CD4-positive, alpha-beta memory T cell (primary cell): ENCODE results near the gene MRFAP1L1. TPM values are rescaled to one million over a fixed set of nuclear protein-coding genes. Genes with fewer than 3 reads are reported as not detected.
A peak's percentile ranks its signal among the peaks of the same experiment; 100 is the strongest.

Experiments used
- CTCF ChIA-PET: fragments of 350-600 bp; sonication (Branson Sonifier 250); formaldehyde crosslinking; loops from one replicate; lab custom pipeline; 2021; ENCODE audit warnings: inconsistent platforms; ENCODE audit not compliant: partially characterized antibody; lab: Charles Lee
- POLR2A ChIA-PET: fragments of 350-600 bp; sonication (Branson Sonifier 250); formaldehyde crosslinking; loops from one replicate; lab custom pipeline; 2021; ENCODE audit not compliant: partially characterized antibody; lab: Charles Lee
- DNase-seq, 5 donors: peaks; one replicate each; pipeline versions ENCODE4 v3.0.0 to v3.0.0-alpha.2; 2020 to 2022; ENCODE audit warnings: mixed read lengths in 1 of 5
- H3K27ac ChIP-seq: one replicate; pipeline ENCODE4 v1.7.0; 2013; ENCODE audit warnings: low read depth, low read length
- H3K27me3 ChIP-seq: 2 replicates; pipeline ENCODE4 v1.7.0; 2013; ENCODE audit warnings: mild to moderate bottlenecking, low read length, moderate library complexity; ENCODE audit not compliant: insufficient read depth
- H3K36me3 ChIP-seq: 2 replicates; pipeline ENCODE4 v1.7.0; 2013; ENCODE audit warnings: mild to moderate bottlenecking, low read length, moderate library complexity; ENCODE audit not compliant: insufficient read depth
- H3K4me1 ChIP-seq: 2 replicates; pipeline ENCODE4 v1.7.0; 2013; ENCODE audit warnings: mild to moderate bottlenecking, low read length, moderate library complexity; ENCODE audit not compliant: insufficient read depth
- H3K4me3 ChIP-seq, 2 donors: one replicate each; pipeline ENCODE4 v1.7.0; 2013; ENCODE audit warnings: low read length in 2 of 2, mild to moderate bottlenecking in 1 of 2
- H3K9me3 ChIP-seq, 2 donors: one replicate each; pipeline ENCODE4 v1.7.0; 2013; ENCODE audit warnings: low read length in 2 of 2, control low read depth in 1 of 2; ENCODE audit not compliant: control insufficient read depth in 1 of 2
- H3K27ac Mint-ChIP-seq, 7 donors: one replicate each; pipeline ENCODE4 v1.8.0; 2020 to 2021; ENCODE audit warnings: mixed read lengths in 7 of 7, mild to moderate bottlenecking in 6 of 7, inconsistent platforms in 3 of 7, moderate library complexity in 3 of 7
- H3K27me3 Mint-ChIP-seq, 2 donors: one replicate each; pipeline ENCODE4 v1.8.0; 2020 to 2021; ENCODE audit warnings: mixed read lengths in 2 of 2
- H3K36me3 Mint-ChIP-seq, 2 donors: one replicate each; pipeline ENCODE4 v1.8.0; 2020 to 2021; ENCODE audit warnings: mixed read lengths in 2 of 2, inconsistent platforms in 1 of 2, mild to moderate bottlenecking in 1 of 2
- H3K4me1 Mint-ChIP-seq, 4 donors: one replicate each; pipeline ENCODE4 v1.8.0; 2020 to 2021; ENCODE audit warnings: mixed read lengths in 4 of 4, mild to moderate bottlenecking in 1 of 4
- H3K4me3 Mint-ChIP-seq, 8 donors: one replicate each; pipeline ENCODE4 v1.8.0; 2020 to 2021; ENCODE audit warnings: mixed read lengths in 8 of 8, mild to moderate bottlenecking in 7 of 8, moderate library complexity in 6 of 8, inconsistent platforms in 3 of 8
- H3K9me3 Mint-ChIP-seq, 8 donors: one replicate each; pipeline ENCODE4 v1.8.0; 2020 to 2021; ENCODE audit warnings: mixed read lengths in 8 of 8, mild to moderate bottlenecking in 5 of 8, inconsistent platforms in 3 of 8, moderate library complexity in 1 of 8
- intact Hi-C: fragments of 100-400 bp; cut with micrococcal nuclease; formaldehyde crosslinking; loops from one replicate; pipeline ENCODE4 v1.15.1; 2023
- polyA plus RNA-seq, 2 donors: library from polyadenylated mRNA; unstranded; fragments of 300-500 nt; fragmentation: Illumina TruSeq; gene quantifications; one replicate each; pipeline ENCODE4 v1.2.3, GENCODE V29; 2021
- total RNA-seq, 2 experiments: library from RNA; stranded (reverse); gene quantifications; one replicate each; pipeline ENCODE4 v1.2.3, GENCODE V29; 2021

Gene MRFAP1L1
- total and polyA plus RNA-seq, 4 experiments from 2014 or later, result 127 to 147 (median 133) TPM

DNA sequence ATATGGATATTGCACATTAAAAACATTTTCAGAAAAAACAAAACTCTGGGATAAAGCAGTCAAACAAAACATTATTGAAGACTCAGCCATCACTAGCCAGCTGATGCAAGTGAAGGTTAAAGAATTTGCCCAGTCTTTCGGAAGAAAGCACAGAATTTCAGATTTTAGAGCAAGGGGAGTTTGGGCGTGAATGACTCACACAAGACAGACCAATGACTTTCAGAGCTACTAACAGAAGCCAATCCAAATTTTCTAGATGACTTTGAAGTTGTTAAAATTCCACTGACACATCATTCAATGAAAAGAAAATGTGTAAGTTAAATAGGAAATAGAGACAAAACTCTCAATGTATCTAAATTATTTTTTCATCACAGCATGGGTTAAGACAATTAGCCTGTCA is 4.0 kb downstream of the MRFAP1L1 start:
- no peaks in the 10 kb centered on the region for H3K9me3 Mint-ChIP-seq
- ChIA-PET POLR2A (interaction anchor here (3.4 to 34.5 kb wide), 4 partner anchors 11 to 65 kb away, joined by 11 to 1401 read pairs (median 353); partner anchors contain the start of genes BLOC1S4, MRFAP1 and S100P), CTCF (interaction anchor here (1.4 to 12.1 kb wide), 6 partner anchors 11 to 168 kb away, joined by 4 to 189 read pairs (median 6); partner anchors contain the start of gene BLOC1S4)
- peaks cover 50 to 67% of the 10 kb centered on the region in 2 donors for H3K36me3 Mint-ChIP-seq
- Histone ChIP-seq H3K27ac (no peak overlapping the region), H3K27me3 (no peaks in the 10 kb centered on the region), H3K4me1 (peaks cover 63% of the 10 kb centered on the region), H3K4me3 (no peak overlapping the region), H3K9me3 (no peaks in the 10 kb centered on the region), H3K36me3 (peaks cover 16% of the 10 kb centered on the region)
- no peaks in the 10 kb centered on the region for H3K27me3 Mint-ChIP-seq
- H3K4me1 Mint-ChIP-seq, result peaks cover 55 to 84% (median 69%) of the 10 kb centered on the region in 4 donors
- intact Hi-C loops, result no loop called here
- H3K27ac Mint-ChIP-seq, result peak overlapping the region in 6 of 7 donors; percentile 47 to 90 (median 65)
- H3K4me3 Mint-ChIP-seq, result peak overlapping the region in 5 of 8 donors; percentile 18 to 100 (median 58)
- no peak for DNase-seq

DNA sequence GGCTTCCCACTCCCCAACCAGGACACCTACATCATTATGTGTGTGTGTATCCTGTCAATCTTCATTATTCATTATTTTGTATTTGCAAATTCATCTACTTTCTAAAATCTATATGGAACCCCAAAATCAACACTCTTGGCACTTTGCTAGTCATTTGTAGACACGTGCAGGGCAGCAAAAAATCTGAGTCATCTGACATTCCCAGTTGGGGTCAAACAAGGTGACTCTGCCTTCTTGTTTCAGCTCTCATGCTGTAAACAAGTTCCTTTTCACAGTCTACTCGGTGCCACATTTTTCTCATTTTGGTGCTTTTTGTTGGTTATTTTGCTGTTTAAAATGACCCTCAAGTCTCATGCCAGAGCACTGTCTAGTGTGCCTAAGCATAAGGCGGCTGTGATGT is 5.9 kb downstream of the MRFAP1L1 start:
- H3K27me3 ChIP-seq, result no peaks in the 10 kb centered on the region
- Mint-ChIP-seq H3K9me3 (no peaks in the 10 kb centered on the region), H3K36me3 (peaks cover 55 to 56% of the 10 kb centered on the region in 2 donors), H3K4me3 (no peak overlapping the region), H3K4me1 (peaks cover 63 to 84% (median 72%) of the 10 kb centered on the region in 4 donors), H3K27me3 (no peaks in the 10 kb centered on the region), H3K27ac (peak overlapping the region; percentile 18 to 83 (median 52))
- no peak overlapping the region for H3K27ac ChIP-seq
- POLR2A ChIA-PET, result interaction anchor here (0.7 to 34.5 kb wide), 6 partner anchors 10 to 81 kb away, joined by 3 to 1401 read pairs (median 27); partner anchors contain the start of genes BLOC1S4, MRFAP1 and S100P
- peaks cover 73% of the 10 kb centered on the region for H3K4me1 ChIP-seq
- no peak for DNase-seq
- no peaks in the 10 kb centered on the region for H3K9me3 ChIP-seq
- no peak overlapping the region for H3K4me3 ChIP-seq
- CTCF ChIA-PET, result interaction anchor here (2.0 to 12.1 kb wide), 4 partner anchors 13 to 170 kb away, joined by 5 to 189 read pairs (median 8); partner anchors contain the start of gene BLOC1S4
- H3K36me3 ChIP-seq, result peaks cover 16% of the 10 kb centered on the region
- intact Hi-C loops, result no loop called here

DNA sequence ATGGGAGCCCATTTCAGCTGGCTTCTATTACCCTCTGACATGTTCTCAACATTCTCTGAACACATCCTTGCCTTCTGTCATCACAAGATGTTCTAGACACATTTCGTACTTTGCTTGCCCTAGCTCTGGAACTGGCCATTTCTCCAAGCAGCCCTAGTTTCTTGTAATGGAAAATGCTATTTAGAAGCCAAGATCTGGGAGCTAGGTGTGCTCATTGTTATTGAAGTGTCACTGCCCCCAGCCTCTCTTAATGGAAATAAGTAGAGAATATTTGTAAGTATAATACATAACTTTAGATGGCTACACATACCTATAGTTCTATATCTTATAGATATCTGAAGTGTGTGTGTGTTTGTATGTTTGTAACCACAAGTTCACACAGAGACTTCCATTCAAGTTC is 6.9 kb downstream of the MRFAP1L1 start:
- H3K36me3 Mint-ChIP-seq, result peaks cover 49 to 50% of the 10 kb centered on the region in 2 donors
- H3K4me3 ChIP-seq, result no peak overlapping the region
- H3K9me3 Mint-ChIP-seq, result no peaks in the 10 kb centered on the region
- intact Hi-C loops, result no loop called here
- H3K27me3 Mint-ChIP-seq, result no peaks in the 10 kb centered on the region
- H3K27ac ChIP-seq, result no peak overlapping the region
- peaks cover 73% of the 10 kb centered on the region for H3K4me1 ChIP-seq
- H3K4me3 Mint-ChIP-seq, result peak overlapping the region in 1 of 8 donors; percentile 49
- H3K27ac Mint-ChIP-seq, result peak overlapping the region in 6 of 7 donors; percentile 29 to 84 (median 52)
- peaks cover 59 to 82% (median 71%) of the 10 kb centered on the region in 4 donors for H3K4me1 Mint-ChIP-seq
- H3K36me3 ChIP-seq, result peaks cover 16% of the 10 kb centered on the region
- POLR2A ChIA-PET, result interaction anchor here (1.0 to 34.5 kb wide), 6 partner anchors 9 to 62 kb away, joined by 3 to 1401 read pairs (median 24); partner anchors contain the start of genes BLOC1S4, MRFAP1 and S100P
- H3K9me3 ChIP-seq, result no peaks in the 10 kb centered on the region
- no peaks in the 10 kb centered on the region for H3K27me3 ChIP-seq
- CTCF ChIA-PET, result interaction anchor here (0.7 to 12.1 kb wide), 4 partner anchors 12 to 27 kb away, joined by 3 to 189 read pairs (median 6); a partner anchor contains a TSS
- DNase-seq, result no peak

DNA sequence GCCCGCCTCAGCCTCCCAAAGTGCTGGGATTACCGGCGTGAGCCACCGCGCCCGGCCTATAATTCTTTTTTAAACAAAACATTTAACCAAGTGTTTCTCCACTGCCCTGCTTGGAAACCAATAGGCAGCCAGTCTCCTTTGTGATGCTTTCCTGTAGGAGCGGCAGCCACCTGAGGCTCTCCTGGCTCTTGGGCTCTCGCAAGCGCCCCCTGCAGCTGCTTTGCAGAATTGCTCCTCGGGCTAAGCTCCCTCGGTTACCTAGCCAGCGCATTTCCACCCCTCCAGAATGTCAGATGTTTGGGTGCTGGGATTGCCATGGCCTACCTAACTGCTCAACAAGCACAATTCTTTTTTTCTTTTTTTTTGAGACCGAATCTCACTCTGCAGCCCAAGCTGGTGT is 8.3 kb downstream of the MRFAP1L1 start:
- POLR2A ChIA-PET, result interaction anchor here (0.7 to 34.5 kb wide), 4 partner anchors 8 to 37 kb away, joined by 4 to 1401 read pairs (median 353); partner anchors contain the start of genes BLOC1S4 and S100P
- Mint-ChIP-seq H3K36me3 (peaks cover 39 to 43% of the 10 kb centered on the region in 2 donors), H3K4me3 (no peak overlapping the region), H3K27ac (peak overlapping the region in 4 of 7 donors; percentile 19 to 84 (median 44)), H3K9me3 (no peaks in the 10 kb centered on the region), H3K4me1 (peaks cover 56 to 80% (median 69%) of the 10 kb centered on the region in 4 donors), H3K27me3 (no peaks in the 10 kb centered on the region)
- CTCF ChIA-PET, result interaction anchor here (0.9 to 12.1 kb wide), 8 partner anchors 8 to 192 kb away, joined by 4 to 189 read pairs (median 6); partner anchors contain the start of genes BLOC1S4 and MRFAP1L1
- H3K27ac ChIP-seq, result no peak overlapping the region
- intact Hi-C loops, result loop anchor here (1.0 kb wide), 1 partner anchor 27 kb away; a partner anchor contains a TSS
- no peaks in the 10 kb centered on the region for H3K27me3 ChIP-seq
- peaks cover 5% of the 10 kb centered on the region for H3K36me3 ChIP-seq
- peak in 3 of 5 donors; percentile 36 to 47 (median 40) for DNase-seq
- H3K4me3 ChIP-seq, result no peak overlapping the region
- peaks cover 73% of the 10 kb centered on the region for H3K4me1 ChIP-seq
- no peaks in the 10 kb centered on the region for H3K9me3 ChIP-seq

DNA sequence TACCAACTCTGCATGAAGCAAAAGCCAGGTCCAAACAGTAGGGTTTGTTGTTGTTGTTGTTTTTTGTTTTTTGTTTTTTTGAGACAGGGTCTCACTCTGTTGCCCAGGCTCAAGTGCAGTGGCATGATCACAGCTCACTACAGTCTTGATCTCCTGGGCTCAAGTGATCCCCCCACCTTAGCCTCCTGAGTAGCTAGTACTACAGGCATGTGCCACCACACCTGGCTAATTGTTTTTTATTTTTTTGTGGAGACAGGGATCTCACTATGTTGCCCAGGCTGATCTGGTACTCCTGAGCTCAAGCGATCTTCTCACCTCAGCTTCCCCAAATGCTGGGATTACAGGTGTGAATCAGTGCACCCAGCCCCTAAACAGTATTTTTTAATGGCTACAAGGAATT is 9.8 kb downstream of the MRFAP1L1 start:
- POLR2A ChIA-PET, result interaction anchor here (0.7 to 34.5 kb wide), 6 partner anchors 6 to 173 kb away, joined by 3 to 1401 read pairs (median 334); partner anchors contain the start of genes BLOC1S4, MRFAP1L1 and S100P
- Mint-ChIP-seq H3K4me1 (peaks cover 55 to 80% (median 67%) of the 10 kb centered on the region in 4 donors), H3K9me3 (no peaks in the 10 kb centered on the region), H3K27ac (peak overlapping the region; percentile 89 to 97 (median 95)), H3K27me3 (no peaks in the 10 kb centered on the region), H3K36me3 (peaks cover 24 to 33% of the 10 kb centered on the region in 2 donors), H3K4me3 (peak overlapping the region in 5 of 8 donors; percentile 40 to 85 (median 74))
- H3K27me3 ChIP-seq, result no peaks in the 10 kb centered on the region
- CTCF ChIA-PET, result interaction anchor here (0.8 to 12.1 kb wide), 9 partner anchors 9 to 174 kb away, joined by 3 to 189 read pairs (median 7); partner anchors contain the start of genes BLOC1S4 and MRFAP1L1
- no peaks in the 10 kb centered on the region for H3K9me3 ChIP-seq
- intact Hi-C loops, result no loop called here
- H3K36me3 ChIP-seq, result peaks cover 5% of the 10 kb centered on the region
- peaks cover 73% of the 10 kb centered on the region for H3K4me1 ChIP-seq
- peak overlapping the region in 1 of 2 donors; percentile 15 for H3K4me3 ChIP-seq
- peak overlapping the region; percentile 46 for H3K27ac ChIP-seq
- DNase-seq, result no peak

DNA sequence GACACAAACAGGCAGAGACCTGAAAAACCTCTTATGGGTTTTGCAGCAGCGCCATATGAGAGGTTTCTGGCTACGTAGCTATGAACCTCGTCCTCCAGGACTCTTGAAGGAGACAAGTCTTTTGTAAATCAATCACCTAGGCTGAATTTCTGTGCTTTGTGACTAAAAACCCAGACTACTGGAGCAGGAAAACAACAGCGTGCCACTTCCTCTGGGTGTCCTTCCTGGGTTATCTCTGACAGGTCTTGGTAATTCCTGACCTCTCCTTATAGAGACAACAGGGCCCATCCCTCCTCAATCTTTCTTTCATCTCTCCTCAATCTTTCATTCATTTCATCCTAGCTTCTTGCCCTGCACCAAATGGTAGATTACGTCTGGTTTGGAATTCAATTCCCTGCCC is 10.3 kb downstream of the MRFAP1L1 start:
- Histone ChIP-seq H3K4me3 (peak overlapping the region; percentile 15 to 29), H3K4me1 (peaks cover 73% of the 10 kb centered on the region), H3K9me3 (no peaks in the 10 kb centered on the region), H3K36me3 (peaks cover 5% of the 10 kb centered on the region), H3K27ac (peak overlapping the region; percentile 46), H3K27me3 (no peaks in the 10 kb centered on the region)
- POLR2A ChIA-PET, result interaction anchor here (1.0 to 34.5 kb wide), 6 partner anchors 6 to 174 kb away, joined by 3 to 1401 read pairs (median 335); partner anchors contain the start of genes BLOC1S4, MRFAP1L1 and S100P
- Mint-ChIP-seq H3K9me3 (no peaks in the 10 kb centered on the region), H3K27ac (peak overlapping the region; percentile 89 to 97 (median 95)), H3K27me3 (no peaks in the 10 kb centered on the region), H3K4me1 (peaks cover 54 to 80% (median 66%) of the 10 kb centered on the region in 4 donors), H3K36me3 (peaks cover 19 to 28% of the 10 kb centered on the region in 2 donors), H3K4me3 (peak overlapping the region in 7 of 8 donors; percentile 40 to 85 (median 72))
- intact Hi-C loops, result no loop called here
- DNase-seq, result no peak
- CTCF ChIA-PET, result interaction anchor here (1.0 to 12.1 kb wide), 7 partner anchors 10 to 175 kb away, joined by 4 to 189 read pairs (median 7); partner anchors contain the start of genes BLOC1S4 and MRFAP1L1
